NCI-H2196 (cell line): ENCODE data around the gene IRF7.

ENCODE experiments used
- DNase-seq: peaks from one replicate; lab custom pipeline; 2025; ENCODE audit not compliant: unreplicated experiment; lab: John Stamatoyannopoulos, UW

IRF7 gene

DNA sequence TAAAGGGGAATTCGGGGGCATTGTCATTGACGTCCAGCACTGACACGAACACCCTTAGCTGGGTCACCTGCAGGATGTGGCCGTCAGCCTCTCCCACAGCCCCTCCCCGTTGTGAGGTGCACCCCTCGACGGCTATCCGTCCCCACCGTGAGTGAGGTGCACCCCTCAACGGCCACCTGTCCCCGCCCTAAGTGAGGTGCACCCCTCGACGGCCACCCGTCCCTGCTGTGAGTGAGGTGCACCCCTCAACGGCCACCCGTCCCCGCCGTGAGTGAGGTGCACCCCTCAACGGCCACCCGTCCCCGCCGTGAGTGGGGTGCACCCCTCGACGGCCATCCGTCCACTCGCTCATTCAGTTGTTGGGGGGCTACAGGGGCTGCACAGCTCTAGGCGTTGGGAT lies 6.1 kb upstream of the IRF7 start:
- DNase-seq = no peak

DNA sequence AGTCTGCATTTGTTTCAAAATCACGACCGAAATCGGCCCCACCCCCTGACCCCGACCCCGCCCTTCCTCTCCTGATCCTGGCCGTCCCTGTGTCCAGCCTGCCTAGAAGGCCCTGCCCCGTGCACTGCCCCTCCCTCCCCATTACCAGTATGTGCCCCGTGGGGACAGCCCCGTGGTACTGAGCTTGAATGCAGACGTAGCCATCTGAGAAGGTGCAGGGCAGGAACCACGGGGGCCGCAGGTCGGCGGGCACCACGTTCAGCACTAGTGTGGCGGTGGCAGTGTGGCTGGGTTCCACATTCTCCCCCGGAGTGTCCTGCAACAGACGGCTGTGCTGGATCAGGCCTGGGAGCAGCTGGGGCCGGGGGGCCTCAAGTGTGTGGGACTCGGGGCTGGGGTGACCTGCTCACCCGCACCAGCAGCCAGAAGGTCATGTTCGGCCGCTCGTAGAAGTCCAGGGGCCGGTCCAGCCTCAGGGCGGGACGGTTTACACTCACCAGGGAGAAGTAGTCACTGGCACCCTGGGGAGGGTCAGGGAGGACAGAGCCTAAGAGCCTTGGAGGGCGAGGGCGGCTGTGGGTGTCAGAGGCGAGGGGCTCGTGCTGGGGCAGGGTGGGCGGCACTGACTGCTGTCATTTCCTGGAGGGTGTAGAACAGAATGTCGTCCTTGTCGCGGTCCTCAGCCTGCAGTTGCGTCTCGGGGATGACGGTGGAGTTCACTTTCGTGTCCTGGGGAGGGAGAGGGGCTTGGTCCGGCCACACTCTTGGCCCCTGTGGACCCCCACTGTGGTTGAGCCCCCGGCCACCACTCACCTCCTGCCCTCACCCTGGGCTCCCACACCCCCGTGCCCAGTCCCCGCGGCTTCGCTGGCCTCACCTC lies 5.4 kb upstream of the IRF7 start:
- DNase-seq = no peak

DNA sequence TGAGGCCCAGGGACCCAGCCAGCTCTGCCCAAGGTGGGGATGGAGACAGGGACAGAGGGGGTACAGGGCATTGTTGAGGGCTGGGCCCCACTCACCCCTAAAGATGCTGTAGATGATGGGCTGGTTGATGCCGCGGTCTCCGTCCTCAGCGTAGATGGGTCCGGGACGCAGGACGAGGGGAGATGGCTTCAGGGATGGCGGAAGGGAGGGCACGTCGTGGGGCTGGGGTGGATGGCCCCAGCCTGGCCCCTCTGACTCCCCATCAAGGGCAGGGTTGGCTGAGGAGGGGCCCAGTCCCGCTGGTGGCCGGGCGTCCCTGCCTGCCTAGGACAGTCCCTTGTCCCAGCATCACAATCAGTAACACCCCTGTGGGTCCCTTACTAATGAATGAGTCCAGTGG lies 4.5 kb upstream of the IRF7 start:
- no peak for DNase-seq

DNA sequence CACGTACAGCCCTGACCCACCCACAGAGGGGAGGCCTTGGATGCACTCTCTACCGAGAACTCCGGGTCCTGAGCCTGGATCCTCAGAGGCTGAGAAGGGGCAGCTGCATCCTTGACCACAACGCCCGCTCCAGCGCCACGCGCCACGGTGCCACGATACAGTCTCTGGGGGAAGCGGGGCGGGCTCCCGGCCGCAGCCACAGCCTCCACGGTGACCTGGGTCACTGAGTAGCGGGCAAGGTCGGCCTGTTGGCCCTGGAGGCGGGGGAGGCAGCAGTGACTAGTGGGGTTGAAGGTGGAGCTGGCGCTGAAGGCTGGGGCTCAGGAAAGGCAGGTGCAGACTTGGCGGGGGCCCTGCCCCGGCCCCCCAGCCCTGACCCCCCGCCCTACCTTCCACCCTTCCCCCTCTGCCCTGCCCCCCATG lies 3.9 kb upstream of the IRF7 start:
- DNase-seq = no peak

DNA sequence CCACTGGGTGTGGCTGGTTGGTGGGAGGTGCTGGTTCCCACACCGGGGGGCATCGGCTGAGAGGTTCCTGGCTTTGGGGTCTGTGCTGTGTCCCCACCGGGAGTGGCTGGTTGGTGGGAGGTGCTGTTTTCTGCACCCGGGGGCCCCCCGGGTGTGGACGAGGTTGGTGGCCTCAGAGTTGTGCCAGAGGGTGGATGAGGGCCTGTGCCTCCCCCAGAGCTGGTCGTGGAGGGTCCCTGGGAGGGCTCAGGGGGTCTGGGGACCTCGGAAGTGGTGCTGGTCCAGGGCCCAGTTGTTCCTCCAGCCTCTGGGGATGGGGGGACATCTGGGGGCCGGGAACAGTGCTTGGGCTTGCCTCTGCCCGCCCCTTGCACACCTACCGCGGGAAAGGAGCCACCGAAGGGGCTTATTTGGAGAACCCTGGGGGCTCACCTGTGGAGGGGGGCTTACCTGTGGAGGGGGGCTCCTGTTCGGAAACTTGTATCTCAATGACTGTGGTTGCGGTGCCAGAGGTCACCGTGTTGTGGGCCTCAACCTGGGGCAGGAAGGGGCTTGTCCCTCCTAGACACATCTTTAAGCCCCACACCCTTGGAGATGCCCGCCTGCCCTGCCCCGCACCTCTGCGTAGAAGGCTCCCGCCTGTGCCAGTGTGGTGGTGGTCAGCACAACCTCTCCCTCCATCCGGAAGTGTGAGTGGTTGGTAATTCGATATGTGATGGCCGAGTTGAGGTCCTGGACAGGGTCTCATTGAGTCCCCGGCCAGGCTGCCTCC lies 3.3 kb upstream of the IRF7 start:
- no peak for DNase-seq

DNA sequence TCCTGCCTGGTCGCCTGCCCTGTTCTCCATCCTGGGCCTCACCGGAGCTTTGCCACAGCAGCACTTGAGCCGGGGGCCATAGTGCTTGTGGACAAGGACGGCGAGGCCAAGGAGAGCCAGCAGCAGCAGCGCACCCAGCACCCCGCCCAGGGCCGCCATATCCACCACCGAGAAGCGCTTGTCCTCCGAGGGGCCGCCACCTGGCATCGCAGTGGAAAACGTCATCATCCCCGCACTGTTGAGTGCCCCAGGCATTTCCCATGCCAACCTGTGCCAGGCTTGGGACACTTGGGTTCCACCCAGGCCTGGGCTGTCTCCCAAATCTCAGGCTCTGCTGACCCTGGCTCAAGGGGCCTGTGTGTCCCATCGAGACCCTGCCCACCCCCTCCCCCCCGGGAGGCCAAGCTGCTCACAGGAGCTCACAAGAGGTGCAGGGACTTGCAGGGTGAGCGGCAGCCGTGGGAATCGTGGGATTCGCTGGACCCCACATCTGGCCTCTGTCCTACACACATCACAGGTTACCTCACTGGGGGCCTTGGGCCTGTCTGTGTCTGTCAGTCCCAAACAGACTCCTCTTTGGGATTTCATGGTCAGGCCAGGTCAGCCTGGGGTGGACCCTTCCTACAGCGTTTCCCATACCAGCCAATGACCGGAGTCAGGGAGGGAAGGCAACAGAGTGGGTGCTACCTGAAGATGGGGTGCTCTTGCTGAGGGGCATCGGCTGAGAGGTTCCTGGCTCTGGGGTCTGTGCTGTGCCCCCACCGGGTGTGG lies 2.3 kb upstream of the IRF7 start:
- DNase-seq = no peak

DNA sequence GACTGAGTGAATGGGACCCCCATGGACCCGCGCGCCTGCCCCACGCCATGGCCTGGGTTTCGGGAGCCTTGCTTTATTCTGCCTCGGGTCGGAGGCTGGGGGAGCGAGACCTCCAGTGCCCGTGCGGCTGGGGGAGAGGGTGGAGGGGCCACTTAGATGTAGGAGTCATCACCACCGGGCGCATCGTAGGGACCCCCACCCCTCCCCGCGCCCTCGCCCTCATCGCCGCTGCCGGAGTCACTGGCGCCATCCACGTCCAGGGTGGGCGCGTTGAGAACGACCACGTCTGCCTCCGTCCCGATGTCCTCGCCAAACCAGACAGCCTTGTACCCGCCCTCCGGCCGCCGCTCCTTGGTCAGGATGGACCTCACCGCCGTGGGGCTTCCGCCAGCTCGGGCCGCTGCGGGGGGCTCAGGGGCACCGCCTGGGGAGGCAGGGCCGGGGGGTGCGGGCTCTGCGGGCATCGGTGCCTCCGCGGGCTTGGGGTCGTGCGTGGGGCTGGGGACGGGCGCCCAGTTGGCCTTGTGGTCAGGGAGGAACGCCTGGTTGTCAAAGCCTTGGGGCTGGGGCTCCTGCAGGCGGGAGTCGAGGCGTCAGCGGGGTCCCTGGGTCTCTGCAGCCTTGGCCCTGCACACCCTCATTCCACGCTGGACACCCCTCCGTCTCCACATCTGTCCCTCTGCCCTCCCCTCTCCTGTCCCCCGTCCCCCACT lies 1.6 kb upstream of the IRF7 start:
- no peak for DNase-seq

DNA sequence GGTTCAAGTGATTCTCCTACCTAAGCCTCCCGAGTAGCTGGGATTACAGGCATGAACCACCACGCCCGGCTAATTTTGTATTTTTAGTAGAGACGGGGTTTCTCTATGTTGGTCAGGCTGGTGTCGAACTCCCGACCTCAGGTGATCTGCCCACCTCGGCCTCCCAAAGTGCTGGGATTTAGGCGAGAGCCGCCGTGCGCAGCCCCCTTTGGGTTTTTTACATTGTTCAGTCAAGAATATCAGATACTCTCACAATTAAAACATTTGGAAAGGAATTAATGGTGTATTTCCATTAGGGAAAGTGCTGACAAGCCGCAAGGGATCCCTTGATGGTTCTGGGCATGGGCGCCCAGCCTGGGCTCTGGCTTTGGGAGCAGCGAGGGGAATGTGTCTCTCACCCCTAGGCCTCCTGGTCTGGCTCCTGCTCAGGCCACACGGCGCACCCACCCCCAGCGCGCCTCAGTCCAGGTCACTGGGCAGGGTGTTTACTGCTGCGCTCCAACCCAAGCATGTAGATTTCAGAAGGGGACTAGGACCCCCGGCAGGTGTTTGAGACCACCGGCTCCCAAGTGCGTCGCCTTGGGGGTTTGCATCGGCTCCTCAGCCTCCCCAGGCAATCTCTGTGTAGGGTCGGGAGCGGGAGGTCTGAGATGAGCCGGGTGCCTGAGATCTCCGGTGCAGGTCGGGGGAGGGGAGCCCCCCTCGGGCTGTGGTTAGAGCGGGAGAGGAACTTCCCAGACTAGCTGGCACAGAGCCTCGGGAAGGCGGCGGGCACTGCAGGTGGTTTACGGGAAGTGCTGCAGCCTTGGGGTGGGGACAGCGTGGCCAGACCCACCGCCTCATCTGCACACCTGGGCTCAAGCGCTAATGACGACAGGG lies 809 bp upstream of the IRF7 start:
- no peak for DNase-seq

GRCh38 chr11:614623-615503 lies 887 bp downstream of the IRF7 start:
- DNase-seq = peak; percentile 20

- no peak for DNase-seq
These were observed 1.6 kb downstream of the IRF7 start for GRCh38 chr11:614021-614622.

- peak; percentile 73 for DNase-seq
These were observed 2.3 kb downstream of the IRF7 start for GRCh38 chr11:613369-613968.

- DNase-seq = no peak
These were observed 2.8 kb downstream of the IRF7 start for GRCh38 chr11:612961-613300.

GRCh38 chr11:612201-612960 lies 3.4 kb downstream of the IRF7 start:
- peak; percentile 64 for DNase-seq

DNA sequence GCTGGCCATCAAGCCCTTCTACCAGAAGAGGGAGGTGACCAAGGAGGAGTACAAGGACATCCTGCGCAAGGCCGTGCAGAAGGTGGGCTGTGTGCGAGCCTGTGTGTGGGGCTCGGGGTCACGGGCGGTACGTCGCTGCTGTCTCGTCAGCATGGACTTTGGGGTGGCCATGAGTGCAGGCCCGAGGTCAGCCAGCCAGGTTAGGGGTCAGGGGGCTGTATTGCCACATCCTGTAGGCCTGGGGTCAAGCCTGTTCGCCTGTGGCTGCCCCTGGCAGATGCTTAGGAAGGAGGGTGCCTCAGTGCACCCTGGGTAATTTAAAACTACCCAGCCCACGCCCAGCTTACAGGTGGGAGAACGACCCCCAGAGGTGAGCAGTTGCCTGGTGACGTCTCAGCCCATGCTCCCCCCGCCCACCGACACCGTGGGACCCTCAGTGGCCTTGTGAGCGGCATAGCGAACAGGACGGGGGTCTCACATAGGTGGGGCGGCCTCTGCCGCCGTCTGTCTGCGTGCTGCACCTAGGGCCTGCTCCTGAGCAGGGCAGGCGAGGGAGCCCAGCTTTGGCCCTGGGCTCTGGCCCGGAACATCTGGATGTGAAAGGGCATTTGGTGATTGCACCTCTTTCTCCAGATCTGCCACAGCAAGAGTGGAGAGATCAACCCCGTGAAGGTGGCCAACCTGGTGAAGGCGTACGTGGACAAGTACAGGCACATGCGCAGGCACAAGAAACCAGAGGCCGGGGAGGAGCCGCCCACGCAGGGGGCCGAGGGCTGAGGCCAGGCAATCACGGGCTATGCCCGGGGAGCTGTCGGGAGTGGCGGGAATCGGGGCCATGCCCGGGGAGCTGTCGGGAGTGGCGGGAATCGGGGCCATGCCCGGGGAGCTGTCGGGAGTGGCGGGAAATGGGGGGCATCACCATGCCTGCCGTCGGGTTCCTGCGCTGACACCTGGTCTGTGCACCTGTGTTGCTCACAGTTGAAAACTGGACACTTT lies 4.5 kb downstream of the IRF7 start:
- no peak for DNase-seq

GRCh38 chr11:610146-610801 lies 5.5 kb downstream of the IRF7 start:
- no peak for DNase-seq

GRCh38 chr11:609341-609811 lies 6.4 kb downstream of the IRF7 start:
- no peak for DNase-seq
